Measurements from ENCODE around the gene METTL23. TPM values are rescaled to one million over a fixed set of nuclear protein-coding genes. Genes with fewer than 3 reads are reported as not detected.

Gene METTL23
- total RNA-seq, 4 donors from 2014 or later = 11.2 to 34.1 (median 24.7) TPM; not detected in 1

DNA sequence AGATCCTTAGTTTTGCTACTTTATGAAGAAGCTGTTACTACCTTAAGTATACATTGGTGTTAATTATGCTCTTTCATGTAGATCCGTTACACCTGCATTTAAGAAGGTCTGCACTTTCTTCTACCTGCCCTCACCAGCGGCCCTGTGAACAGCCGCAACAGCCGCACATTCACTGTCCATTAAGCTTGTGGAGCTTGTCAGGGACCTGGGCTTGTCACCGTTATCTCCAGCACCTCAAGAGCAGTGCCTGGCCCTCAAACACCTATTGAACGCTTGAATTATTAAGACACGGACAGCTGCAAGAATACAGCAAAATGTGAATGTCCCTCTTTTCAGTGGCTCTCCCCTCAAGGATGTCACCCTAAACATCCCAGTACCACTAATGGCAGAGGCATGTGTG lies 12.9 kb upstream of the METTL23 start:
- intact Hi-C loops (cut with DNase I; ENCODE audit: low total_unique reads) (no loop called here), in situ Hi-C loops (cut with MboI; ENCODE audit: low pct_ligation_motif_present in 1 of 4, low pct_unique_long_range_greater_than_20kb in 1 of 4, low sequenced_read_pairs in 3 of 4) (loop anchor here in 1 of 4 donors (25.0 kb wide), 1 partner anchor 176 kb away; the partner anchor contains the start of genes CYGB and PRCD)
- no peak for DNase-seq
- peak overlapping the region in 1 of 4 donors; percentile 2 for H3K27ac ChIP-seq
- TF ChIP-seq POLR2AphosphoS5 (IDR thresholded peaks at IDR 0.05) = no peak
- H3K27me3 ChIP-seq = no peaks in the 10 kb centered on the region
- peaks cover 8 to 37% (median 15%) of the 10 kb centered on the region in 4 donors for H3K4me1 ChIP-seq
- H3K9me3 ChIP-seq = no peaks in the 10 kb centered on the region
- peaks cover 0 to 44% (median 10%) of the 10 kb centered on the region in 4 donors for H3K36me3 ChIP-seq
- no peak overlapping the region for H3K4me3 ChIP-seq
- WGBS, 2 donors (ENCODE audit: low coverage in 1 of 2) = 92 to 96% methylated on average over 2 to 7 of the region's 7 CpGs

DNA sequence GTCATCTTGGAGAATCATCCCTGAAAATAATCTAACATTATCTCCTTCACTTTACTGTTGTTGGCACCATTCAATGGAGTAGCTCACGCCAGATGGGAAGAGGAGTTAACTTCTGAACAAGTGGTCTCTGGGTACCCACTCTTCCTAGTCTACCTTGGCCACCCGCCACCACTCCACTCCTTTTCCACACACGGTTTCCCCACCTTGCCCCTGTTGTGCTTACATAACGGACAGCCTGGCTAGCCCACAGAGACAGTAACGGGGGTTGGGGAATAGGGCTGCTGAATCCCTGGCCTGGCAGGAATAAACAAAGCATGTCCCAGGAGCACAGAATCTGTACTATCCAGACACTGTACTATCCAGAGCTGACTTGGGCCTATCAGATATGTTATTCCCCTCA lies 12.3 kb upstream of the METTL23 start:
- no peak overlapping the region for H3K4me3 ChIP-seq
- peak overlapping the region in 3 of 4 donors; percentile 2 to 58 (median 18) for H3K27ac ChIP-seq
- intact Hi-C loops (cut with DNase I; ENCODE audit: low total_unique reads) (no loop called here), in situ Hi-C loops (cut with MboI; ENCODE audit: low pct_ligation_motif_present in 1 of 4, low pct_unique_long_range_greater_than_20kb in 1 of 4, low sequenced_read_pairs in 3 of 4) (loop anchor here in 1 of 4 donors (25.0 kb wide), 1 partner anchor 177 kb away; the partner anchor contains the start of genes CYGB and PRCD)
- H3K4me1 ChIP-seq = peaks cover 8 to 36% (median 13%) of the 10 kb centered on the region in 4 donors
- no peak for DNase-seq
- H3K27me3 ChIP-seq = no peaks in the 10 kb centered on the region
- TF ChIP-seq POLR2AphosphoS5 (IDR thresholded peaks at IDR 0.05) (no peak), POLR2A (IDR thresholded peaks at IDR 0.05) (no peak), EP300 (IDR thresholded peaks at IDR 0.05; ENCODE audit: low read depth) (no peak)
- TF ChIP-seq, protein P1, sequence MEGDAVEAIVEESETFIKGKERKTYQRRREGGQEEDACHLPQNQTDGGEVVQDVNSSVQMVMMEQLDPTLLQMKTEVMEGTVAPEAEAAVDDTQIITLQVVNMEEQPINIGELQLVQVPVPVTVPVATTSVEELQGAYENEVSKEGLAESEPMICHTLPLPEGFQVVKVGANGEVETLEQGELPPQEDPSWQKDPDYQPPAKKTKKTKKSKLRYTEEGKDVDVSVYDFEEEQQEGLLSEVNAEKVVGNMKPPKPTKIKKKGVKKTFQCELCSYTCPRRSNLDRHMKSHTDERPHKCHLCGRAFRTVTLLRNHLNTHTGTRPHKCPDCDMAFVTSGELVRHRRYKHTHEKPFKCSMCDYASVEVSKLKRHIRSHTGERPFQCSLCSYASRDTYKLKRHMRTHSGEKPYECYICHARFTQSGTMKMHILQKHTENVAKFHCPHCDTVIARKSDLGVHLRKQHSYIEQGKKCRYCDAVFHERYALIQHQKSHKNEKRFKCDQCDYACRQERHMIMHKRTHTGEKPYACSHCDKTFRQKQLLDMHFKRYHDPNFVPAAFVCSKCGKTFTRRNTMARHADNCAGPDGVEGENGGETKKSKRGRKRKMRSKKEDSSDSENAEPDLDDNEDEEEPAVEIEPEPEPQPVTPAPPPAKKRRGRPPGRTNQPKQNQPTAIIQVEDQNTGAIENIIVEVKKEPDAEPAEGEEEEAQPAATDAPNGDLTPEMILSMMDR (IDR thresholded peaks at IDR 0.05) = no peak
- no peaks in the 10 kb centered on the region for H3K9me3 ChIP-seq
- peaks cover 0 to 49% (median 13%) of the 10 kb centered on the region in 4 donors for H3K36me3 ChIP-seq
- 67% methylated on average over 5 of the region's 5 CpGs; no CpG with 5 or more reads in 1 of the 2 donors for WGBS, 2 donors (ENCODE audit: low coverage in 1 of 2)

DNA sequence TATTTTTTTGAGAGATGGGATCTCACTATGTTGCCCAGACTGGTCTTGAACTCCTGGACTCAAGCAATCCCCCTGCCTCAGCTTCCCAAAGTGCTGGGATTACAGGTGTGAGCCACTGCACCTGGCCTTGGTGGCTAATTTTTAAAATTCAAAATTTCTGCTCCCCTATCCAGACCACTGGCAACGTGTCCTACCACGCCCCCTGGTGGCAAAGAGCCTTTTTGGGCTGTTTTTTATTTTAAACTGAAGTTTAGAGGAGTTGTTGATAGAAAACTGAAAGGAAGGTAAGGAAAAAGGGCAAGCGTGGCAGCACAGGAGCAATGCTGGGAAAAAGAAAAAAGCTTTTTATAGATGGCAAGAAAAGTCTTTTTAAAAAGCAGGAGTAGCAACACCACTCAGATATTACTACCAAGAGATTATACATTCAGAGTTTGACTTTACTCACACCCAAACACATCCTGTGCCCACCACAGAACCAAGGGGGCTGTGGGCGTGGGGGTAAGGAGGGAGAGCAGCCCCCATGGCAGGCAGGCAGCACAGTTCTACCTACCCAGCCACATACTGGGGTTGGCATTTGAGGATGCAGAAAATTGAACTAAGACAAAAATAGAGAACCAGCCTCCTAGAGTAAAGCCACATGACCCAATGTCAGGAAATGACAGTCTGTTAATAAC lies 11.7 kb upstream of the METTL23 start:
- intact Hi-C loops (cut with DNase I; ENCODE audit: low total_unique reads) (loop anchor here (5.0 kb wide), 1 partner anchor 33 kb away; no protein-coding TSS in a partner anchor), in situ Hi-C loops (cut with MboI; ENCODE audit: low pct_ligation_motif_present in 1 of 4, low pct_unique_long_range_greater_than_20kb in 1 of 4, low sequenced_read_pairs in 3 of 4) (loop anchor here in 1 of 4 donors (25.0 kb wide), 1 partner anchor 178 kb away; the partner anchor contains the start of genes CYGB and PRCD)
- H3K4me1 ChIP-seq = peaks cover 8 to 36% (median 13%) of the 10 kb centered on the region in 4 donors
- H3K9me3 ChIP-seq = no peaks in the 10 kb centered on the region
- TF ChIP-seq POLR2A (IDR thresholded peaks at IDR 0.05) (no peak), EP300 (IDR thresholded peaks at IDR 0.05; ENCODE audit: low read depth) (no peak), POLR2AphosphoS5 (IDR thresholded peaks at IDR 0.05) (no peak)
- TF ChIP-seq, protein P1 (IDR thresholded peaks at IDR 0.05) = peak; percentile 75 to 83 (median 81)
- H3K4me3 ChIP-seq = no peak overlapping the region
- H3K27me3 ChIP-seq = no peaks in the 10 kb centered on the region
- peaks cover 0 to 56% (median 17%) of the 10 kb centered on the region in 4 donors for H3K36me3 ChIP-seq
- peak; percentile 68 for DNase-seq
- H3K27ac ChIP-seq = peak overlapping the region in 3 of 4 donors; percentile 18 to 58 (median 44)
- WGBS, 2 donors (ENCODE audit: low coverage in 1 of 2) = 22 to 27% methylated on average over 4 of the region's 4 CpGs

DNA sequence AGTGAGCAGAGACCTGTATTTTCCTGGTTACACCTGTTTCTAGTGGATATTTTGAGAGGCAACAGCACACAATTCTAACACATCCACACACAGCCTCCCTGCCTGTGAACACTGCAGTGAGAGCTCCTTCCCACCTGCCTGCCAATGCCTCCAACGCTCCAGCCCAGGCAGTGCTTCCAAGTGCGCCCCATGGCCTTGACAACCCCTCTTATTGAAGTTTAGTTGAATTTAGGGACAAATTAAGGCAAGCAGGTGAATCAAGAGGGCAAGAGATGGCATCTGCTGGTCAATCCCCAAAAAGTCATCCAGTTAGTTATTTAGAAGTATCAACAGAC lies 11.2 kb upstream of the METTL23 start:
- no peaks in the 10 kb centered on the region for H3K27me3 ChIP-seq
- WGBS, 2 donors (ENCODE audit: low coverage in 1 of 2) = 91% methylated on average over 2 of the region's 2 CpGs; no CpG with 5 or more reads in 1 of the 2 donors
- intact Hi-C loops (cut with DNase I; ENCODE audit: low total_unique reads) (loop anchor here (5.0 kb wide), 1 partner anchor 33 kb away; no protein-coding TSS in a partner anchor), in situ Hi-C loops (cut with MboI; ENCODE audit: low pct_ligation_motif_present in 1 of 4, low pct_unique_long_range_greater_than_20kb in 1 of 4, low sequenced_read_pairs in 3 of 4) (loop anchor here in 1 of 4 donors (25.0 kb wide), 1 partner anchor 178 kb away; the partner anchor contains the start of genes CYGB and PRCD)
- TF ChIP-seq POLR2A (IDR thresholded peaks at IDR 0.05) = no peak
- TF ChIP-seq POLR2AphosphoS5 (IDR thresholded peaks at IDR 0.05) = no peak
- no peak for TF ChIP-seq EP300 (IDR thresholded peaks at IDR 0.05; ENCODE audit: low read depth)
- TF ChIP-seq, protein P1 (IDR thresholded peaks at IDR 0.05) = no peak
- peaks cover 0 to 61% (median 20%) of the 10 kb centered on the region in 4 donors for H3K36me3 ChIP-seq
- H3K4me1 ChIP-seq = peaks cover 7 to 36% (median 11%) of the 10 kb centered on the region in 4 donors
- no peaks in the 10 kb centered on the region for H3K9me3 ChIP-seq
- peak overlapping the region in 3 of 4 donors; percentile 44 to 58 (median 46) for H3K27ac ChIP-seq
- DNase-seq = no peak
- H3K4me3 ChIP-seq = no peak overlapping the region

Measured in transverse colon (tissue), 4 donors.